ENCODE measurements around the gene PLCB1. TPM values are rescaled to one million over a fixed set of nuclear protein-coding genes. Genes with fewer than 3 reads are reported as not detected.

Gene PLCB1
- total RNA-seq, 6 experiments from 2014 or later, result 17.2 to 25.7 (median 23.1) TPM

GRCh38 chr20:8124639-8125038 is 7.4 kb upstream of the PLCB1 start:
- DNase-seq, result no peak
- Mint-ChIP-seq H3K27me3 (ENCODE audit: insufficient read depth) (peaks cover 2% of the 10 kb centered on the region; the same call in 1 of the 2 replicates), H3K4me3 (no peak overlapping the region), H3K4me1 (ENCODE audit: low read depth) (peaks cover 10% of the 10 kb centered on the region), H3K36me3 (ENCODE audit: low read depth) (no peaks in the 10 kb centered on the region), H3K27ac (no peak overlapping the region), H3K9me3 (no peaks in the 10 kb centered on the region)
- no peak for TF ChIP-seq CTCF (IDR thresholded peaks at IDR 0.05)

GRCh38 chr20:8126181-8126580 is 5.9 kb upstream of the PLCB1 start:
- Mint-ChIP-seq H3K27me3 (ENCODE audit: insufficient read depth) (peaks cover 2% of the 10 kb centered on the region; the same call in 1 of the 2 replicates), H3K9me3 (no peaks in the 10 kb centered on the region), H3K27ac (no peak overlapping the region), H3K36me3 (ENCODE audit: low read depth) (no peaks in the 10 kb centered on the region), H3K4me1 (ENCODE audit: low read depth) (peaks cover 19% of the 10 kb centered on the region), H3K4me3 (no peak overlapping the region)
- no peak for DNase-seq
- no peak for TF ChIP-seq CTCF (IDR thresholded peaks at IDR 0.05)

- Mint-ChIP-seq H3K27ac (no peak overlapping the region), H3K4me1 (ENCODE audit: low read depth) (peaks cover 25% of the 10 kb centered on the region), H3K27me3 (ENCODE audit: insufficient read depth) (peaks cover 2% of the 10 kb centered on the region; the same call in 1 of the 2 replicates), H3K4me3 (no peak overlapping the region; the same call in 1 of the 2 replicates), H3K36me3 (ENCODE audit: low read depth) (no peaks in the 10 kb centered on the region), H3K9me3 (no peaks in the 10 kb centered on the region)
- TF ChIP-seq CTCF (IDR thresholded peaks at IDR 0.05), result no peak
- no peak for DNase-seq
These were observed 5.2 kb upstream of the PLCB1 start for GRCh38 chr20:8126841-8127378.

- H3K4me3 Mint-ChIP-seq, result no peak overlapping the region
- no peak overlapping the region for H3K27ac Mint-ChIP-seq
- no peaks in the 10 kb centered on the region for H3K9me3 Mint-ChIP-seq
- no peak for TF ChIP-seq CTCF (IDR thresholded peaks at IDR 0.05)
- no peak for DNase-seq
- no peaks in the 10 kb centered on the region for H3K36me3 Mint-ChIP-seq (ENCODE audit: low read depth)
- peaks cover 3% of the 10 kb centered on the region for H3K27me3 Mint-ChIP-seq (ENCODE audit: insufficient read depth)
- peaks cover 25% of the 10 kb centered on the region for H3K4me1 Mint-ChIP-seq (ENCODE audit: low read depth)
These were observed 4.4 kb upstream of the PLCB1 start for GRCh38 chr20:8127553-8128255.

- Mint-ChIP-seq H3K4me3 (no peak overlapping the region), H3K36me3 (ENCODE audit: low read depth) (no peaks in the 10 kb centered on the region), H3K27ac (no peak overlapping the region), H3K27me3 (ENCODE audit: insufficient read depth) (peaks cover 5% of the 10 kb centered on the region), H3K9me3 (no peaks in the 10 kb centered on the region), H3K4me1 (ENCODE audit: low read depth) (peaks cover 33% of the 10 kb centered on the region)
- DNase-seq, result no peak
- no peak for TF ChIP-seq CTCF (IDR thresholded peaks at IDR 0.05)
These were observed 3.6 kb upstream of the PLCB1 start for GRCh38 chr20:8128291-8129060.

Measured in HFFc6 (cell line).